ENCODE data around the gene TYMP.
A peak's percentile ranks its signal among the peaks of the same experiment; 100 is the strongest.
"Not testable (repeated sequence)": the region's sequence is repeated elsewhere in the genome, so short reads cannot be mapped to it uniquely, and the experiment has no call there.

Gene TYMP

GRCh38 chr22:50523806-50524675, 5.8 kb downstream of the TYMP start:
- no peak for DNase-seq (ENCODE audit: low spot score)

GRCh38 chr22:50523458-50523805, 6.4 kb downstream of the TYMP start:
- no peak for DNase-seq (ENCODE audit: low spot score)

- DNase-seq (ENCODE audit: low spot score): no peak
These were observed 6.9 kb downstream of the TYMP start for GRCh38 chr22:50522806-50523438.

- DNase-seq (ENCODE audit: low spot score): no peak
These were observed 7.5 kb downstream of the TYMP start for GRCh38 chr22:50522208-50522805.

GRCh38 chr22:50521710-50522109, 8.1 kb downstream of the TYMP start:
- DNase-seq (ENCODE audit: low spot score): no peak

- DNase-seq (ENCODE audit: low spot score): no peak
These were observed 8.9 kb downstream of the TYMP start for GRCh38 chr22:50520826-50521453.

- not testable (repeated sequence) for DNase-seq (ENCODE audit: low spot score)
These were observed 9.6 kb downstream of the TYMP start for GRCh38 chr22:50520184-50520583.

- DNase-seq (ENCODE audit: low spot score): no peak
These were observed 10.7 kb downstream of the TYMP start for GRCh38 chr22:50519151-50519550.

- DNase-seq (ENCODE audit: low spot score): no peak
These were observed 11.2 kb downstream of the TYMP start for GRCh38 chr22:50518606-50519005.

GRCh38 chr22:50517495-50518260, 12.1 kb downstream of the TYMP start:
- no peak for DNase-seq (ENCODE audit: low spot score)

GRCh38 chr22:50516891-50517290, 12.9 kb downstream of the TYMP start:
- DNase-seq (ENCODE audit: low spot score): no peak

GRCh38 chr22:50516068-50516467, 13.7 kb downstream of the TYMP start:
- DNase-seq (ENCODE audit: low spot score): no peak

GRCh38 chr22:50513175-50513574, 16.6 kb downstream of the TYMP start:
- no peak for DNase-seq (ENCODE audit: low spot score)

GRCh38 chr22:50508897-50509296, 20.9 kb downstream of the TYMP start:
- DNase-seq (ENCODE audit: low spot score): no peak

- DNase-seq (ENCODE audit: low spot score): no peak
These were observed 21.6 kb downstream of the TYMP start, which contains the start of gene NCAPH2 for GRCh38 chr22:50507991-50508884. Gene NCAPH2, plus strand, starts transcription at chr22:50508224. Its CDS starts 114 bp downstream, at chr22:50508338.

- DNase-seq (ENCODE audit: low spot score): peak; percentile 96
These were observed 22.3 kb downstream of the TYMP start, which contains the start of gene LMF2 for GRCh38 chr22:50507421-50507990. Gene LMF2, minus strand, starts transcription at chr22:50507702. Its CDS starts 27 bp downstream, at chr22:50507675.

GRCh38 chr22:50506611-50507420, 23.0 kb downstream of the TYMP start:
- no peak for DNase-seq (ENCODE audit: low spot score)

- no peak for DNase-seq (ENCODE audit: low spot score)
These were observed 23.8 kb downstream of the TYMP start for GRCh38 chr22:50505776-50506610.

Data from globus pallidus (tissue), 1 donor.